HepG2 (cell line): ENCODE measurements around the gene SAMM50.

ENCODE experiments used
- EZH2 ChIP-seq: conservative IDR thresholded peaks from 2 replicates; pipeline ENCODE4 v1.6.1; 2012; ENCODE audit warnings: mild to moderate bottlenecking, low read depth, low read length, moderate library complexity
- MYNN ChIP-seq: sonication (generic); formaldehyde crosslinking; IDR thresholded peaks from 2 replicates; pipeline ENCODE4 v1.4.0; 2020; ENCODE audit warnings: mild to moderate bottlenecking, low read depth, missing genetic modification reagents
- SCMH1 ChIP-seq: sonication (generic); formaldehyde crosslinking; IDR thresholded peaks from 2 replicates; pipeline ENCODE4 v1.9.0; 2021; ENCODE audit warnings: missing genetic modification reagents, mild to moderate bottlenecking, borderline replicate concordance
- ZNF589 ChIP-seq: sonication (generic); formaldehyde crosslinking; conservative IDR thresholded peaks from 2 replicates; pipeline ENCODE4 v1.8.0; 2022; ENCODE audit warnings: mild to moderate bottlenecking, moderate library complexity, missing genetic modification reagents
- TF ChIP-seq, protein P1 (sequence below): sonication (generic); formaldehyde crosslinking; IDR thresholded peaks from 2 replicates; pipeline ENCODE4 v1.5.0; 2020; ENCODE audit warnings: mild to moderate bottlenecking, missing genetic modification reagents, moderate library complexity

DNA sequence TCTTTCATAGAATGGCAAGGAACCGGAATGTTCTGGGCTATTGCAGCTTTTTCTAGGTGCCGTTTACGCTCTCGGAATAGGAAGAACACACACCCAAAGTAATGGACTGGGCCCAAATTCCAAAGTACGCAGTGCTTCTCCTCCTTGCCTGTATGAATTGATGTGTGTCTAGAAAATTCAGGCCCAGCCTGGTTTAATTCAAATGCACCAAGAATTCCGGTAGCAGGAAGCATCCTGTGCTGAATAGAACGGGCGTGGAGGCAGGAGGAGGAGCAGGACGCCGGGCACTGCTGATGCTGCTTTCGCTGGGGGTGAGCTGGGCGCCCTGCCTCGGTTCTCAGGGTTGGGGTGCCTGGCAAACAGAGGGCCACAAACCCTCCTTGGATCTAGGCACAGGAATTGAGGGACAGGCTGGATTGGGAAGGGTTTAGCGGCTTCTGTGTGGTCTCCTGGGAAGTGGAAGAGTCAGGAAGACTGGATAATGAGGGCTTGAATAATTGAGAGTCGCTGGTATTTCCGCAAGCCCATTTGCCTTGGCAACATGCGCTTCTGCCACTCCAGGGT, 70.9 kb downstream of the SAMM50 start:
- TF ChIP-seq SCMH1 (CRISPR knock-in tag), result no peak
- no peak for TF ChIP-seq MYNN (CRISPR knock-in tag)
- TF ChIP-seq, protein P1, sequence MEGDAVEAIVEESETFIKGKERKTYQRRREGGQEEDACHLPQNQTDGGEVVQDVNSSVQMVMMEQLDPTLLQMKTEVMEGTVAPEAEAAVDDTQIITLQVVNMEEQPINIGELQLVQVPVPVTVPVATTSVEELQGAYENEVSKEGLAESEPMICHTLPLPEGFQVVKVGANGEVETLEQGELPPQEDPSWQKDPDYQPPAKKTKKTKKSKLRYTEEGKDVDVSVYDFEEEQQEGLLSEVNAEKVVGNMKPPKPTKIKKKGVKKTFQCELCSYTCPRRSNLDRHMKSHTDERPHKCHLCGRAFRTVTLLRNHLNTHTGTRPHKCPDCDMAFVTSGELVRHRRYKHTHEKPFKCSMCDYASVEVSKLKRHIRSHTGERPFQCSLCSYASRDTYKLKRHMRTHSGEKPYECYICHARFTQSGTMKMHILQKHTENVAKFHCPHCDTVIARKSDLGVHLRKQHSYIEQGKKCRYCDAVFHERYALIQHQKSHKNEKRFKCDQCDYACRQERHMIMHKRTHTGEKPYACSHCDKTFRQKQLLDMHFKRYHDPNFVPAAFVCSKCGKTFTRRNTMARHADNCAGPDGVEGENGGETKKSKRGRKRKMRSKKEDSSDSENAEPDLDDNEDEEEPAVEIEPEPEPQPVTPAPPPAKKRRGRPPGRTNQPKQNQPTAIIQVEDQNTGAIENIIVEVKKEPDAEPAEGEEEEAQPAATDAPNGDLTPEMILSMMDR (CRISPR knock-in tag), result no peak
- no peak for TF ChIP-seq ZNF589
- TF ChIP-seq EZH2, result no peak
